SH-SY5Y (cell line): Measurements from ENCODE around the gene MCMBP.

Experiments used
- GATA2 ChIP-seq: IDR thresholded peaks from 2 replicates; pipeline ENCODE4 v1.6.1; 2011; ENCODE audit warnings: mild to moderate bottlenecking, low read depth, low read length
- GATA3 ChIP-seq: IDR thresholded peaks from 2 replicates; pipeline ENCODE4 v1.6.1; 2011; ENCODE audit warnings: low read depth, mild to moderate bottlenecking, low read length, moderate library complexity

- TF ChIP-seq GATA2 (no peak), GATA3 (no peak)
Observed at GRCh38 chr10:119858063-119858462, 14.6 kb downstream of the MCMBP start.
